Rectal smooth muscle tissue (tissue), 1 donor: ENCODE results near the gene SRCAP.
A peak's percentile ranks its signal among the peaks of the same experiment; 100 is the strongest.

Experiments
- H3K27ac ChIP-seq: one replicate; pipeline ENCODE4 v1.7.0; 2013; ENCODE audit warnings: low read depth, low read length, inconsistent platforms
- H3K27me3 ChIP-seq: one replicate; pipeline ENCODE4 v1.7.0; 2013; ENCODE audit warnings: low read length; ENCODE audit not compliant: control insufficient read depth, insufficient read depth
- H3K36me3 ChIP-seq: one replicate; pipeline ENCODE4 v1.7.0; 2013; ENCODE audit warnings: low read length; ENCODE audit not compliant: control insufficient read depth, insufficient read depth
- H3K4me1 ChIP-seq: one replicate; pipeline ENCODE4 v1.7.0; 2013; ENCODE audit warnings: low read length; ENCODE audit not compliant: control insufficient read depth, insufficient read depth
- H3K4me3 ChIP-seq: one replicate; pipeline ENCODE4 v1.7.0; 2013; ENCODE audit warnings: low read length
- H3K9ac ChIP-seq: one replicate; pipeline ENCODE4 v1.7.0; 2013; ENCODE audit warnings: low read length

The SRCAP gene

DNA sequence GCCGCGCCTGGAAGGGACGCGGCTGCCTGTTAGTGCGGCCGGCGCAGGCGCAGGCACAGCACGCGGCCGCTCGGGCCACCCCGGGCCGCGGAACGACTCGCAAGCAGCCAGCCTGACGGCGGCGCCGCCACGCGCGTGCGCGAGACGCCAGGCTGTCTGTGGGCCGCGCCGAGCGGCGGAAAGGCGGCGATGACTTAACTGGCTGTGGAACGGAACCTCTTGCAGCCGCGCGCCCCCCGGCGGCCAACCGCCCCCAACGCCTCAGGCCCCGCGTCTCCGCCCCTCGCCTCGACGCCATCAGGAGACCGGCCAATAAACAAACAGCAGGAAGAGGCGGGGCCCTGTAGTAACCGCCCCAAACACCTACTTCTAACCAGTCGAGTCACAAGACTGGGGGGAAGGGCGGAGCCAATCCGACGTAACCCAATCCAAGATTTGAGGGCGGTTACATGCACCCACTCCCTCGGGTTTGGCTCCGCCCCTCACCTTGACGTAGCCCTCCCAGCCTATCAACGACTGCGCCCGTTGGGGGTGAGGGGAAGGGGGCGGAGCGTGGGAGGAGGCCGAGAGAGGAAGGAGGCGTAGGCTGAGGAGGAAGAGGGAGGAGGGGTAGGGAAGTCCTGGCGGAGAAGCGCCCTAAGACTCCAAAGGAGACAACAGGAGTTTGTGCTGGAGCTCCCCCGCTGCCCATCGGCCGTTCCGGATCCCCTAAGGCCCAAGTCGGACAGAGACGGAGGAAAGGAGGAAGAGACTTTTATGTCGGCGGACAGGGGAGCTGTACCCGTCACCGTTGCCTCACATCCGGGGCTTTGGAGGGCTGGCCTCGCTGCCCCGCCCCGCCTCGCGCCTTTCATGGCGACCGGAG, 40.9 kb upstream of the SRCAP start, which contains the start of gene FBRS:
Gene FBRS (plus strand): TSS at position 566 of the 865 bp plus-strand sequence. CDS start 1,088 bp downstream, outside the sequence.
- H3K27me3 ChIP-seq, result no peaks in the 10 kb centered on the region
- peaks cover 21% of the 10 kb centered on the region for H3K4me1 ChIP-seq
- H3K27ac ChIP-seq, result peak within 1 kb of the TSS; percentile 98
- H3K4me3 ChIP-seq, result peak within 1 kb of the TSS; percentile 96
- H3K9ac ChIP-seq, result peak within 1 kb of the TSS; percentile 95
- H3K36me3 ChIP-seq, result peaks cover 42% of the 10 kb centered on the region

- H3K4me1 ChIP-seq, result peaks cover 21% of the 10 kb centered on the region
- H3K36me3 ChIP-seq, result peaks cover 48% of the 10 kb centered on the region
- peak overlapping the region; percentile 96 for H3K4me3 ChIP-seq
Measured at GRCh38 chr16:30658731-30659506, 40.1 kb upstream of the SRCAP start.

DNA sequence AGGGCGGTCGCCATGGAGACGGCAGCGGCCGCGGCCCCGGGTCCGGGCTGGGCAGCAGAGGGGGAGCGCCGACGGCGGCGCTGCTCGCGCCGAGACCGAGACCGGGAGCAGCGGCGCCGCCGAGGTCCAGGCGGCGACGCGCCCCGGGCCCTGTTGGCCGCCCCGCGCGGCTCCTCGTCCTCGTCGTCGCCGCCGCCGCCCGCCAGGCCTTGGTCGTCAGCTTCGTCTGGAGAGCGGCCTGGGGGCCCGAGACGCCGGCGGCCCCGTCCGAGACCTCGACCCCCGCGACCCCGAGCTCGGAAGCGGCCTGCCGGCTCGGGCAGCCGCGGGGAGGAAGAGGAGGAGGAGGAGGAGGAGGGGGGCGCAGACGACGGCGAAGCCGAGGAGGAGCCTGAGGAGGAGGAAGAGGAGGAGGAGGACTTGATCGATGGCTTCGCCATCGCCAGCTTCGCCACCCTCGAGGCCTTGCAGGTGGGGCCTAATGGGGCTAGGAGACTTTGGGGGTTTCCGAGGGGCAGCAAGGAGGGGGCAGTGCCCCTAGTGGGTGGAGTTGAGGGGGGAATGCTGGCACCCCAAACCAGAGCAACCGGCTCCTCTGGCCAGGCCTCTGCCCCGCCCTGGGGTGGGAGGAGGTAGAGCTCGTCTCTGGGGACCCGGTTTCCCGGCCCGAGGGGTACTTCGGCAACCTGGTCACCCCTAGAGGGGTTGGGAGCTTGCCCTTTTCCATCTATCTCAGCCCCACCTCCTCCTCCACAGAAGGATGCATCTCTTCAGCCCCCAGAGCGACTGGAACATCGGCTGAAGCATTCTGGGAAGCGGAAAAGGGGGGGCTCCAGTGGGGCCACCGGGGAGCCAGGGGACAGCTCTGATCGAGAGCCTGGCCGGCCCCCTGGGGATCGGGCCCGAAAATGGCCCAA, 39.2 kb upstream of the SRCAP start:
- Histone ChIP-seq H3K9ac (peak overlapping the region; percentile 95), H3K27ac (peak overlapping the region; percentile 98), H3K4me1 (peaks cover 21% of the 10 kb centered on the region), H3K36me3 (peaks cover 45% of the 10 kb centered on the region), H3K4me3 (peak overlapping the region; percentile 96), H3K27me3 (no peaks in the 10 kb centered on the region)

More at GRCh38 chr16:30658731-30659506, 40.1 kb upstream of the SRCAP start:
- no peaks in the 10 kb centered on the region for H3K27me3 ChIP-seq
- H3K27ac ChIP-seq, result peak overlapping the region; percentile 98
- peak overlapping the region; percentile 95 for H3K9ac ChIP-seq

GRCh38 chr16:30660424-30661261, 38.3 kb upstream of the SRCAP start:
- Histone ChIP-seq H3K4me3 (peak overlapping the region; percentile 96), H3K27me3 (no peaks in the 10 kb centered on the region), H3K36me3 (peaks cover 45% of the 10 kb centered on the region), H3K9ac (peak overlapping the region; percentile 57), H3K4me1 (peaks cover 21% of the 10 kb centered on the region), H3K27ac (peak overlapping the region; percentile 98)

GRCh38 chr16:30662449-30662848, 36.5 kb upstream of the SRCAP start:
- no peaks in the 10 kb centered on the region for H3K27me3 ChIP-seq
- H3K4me3 ChIP-seq, result no peak overlapping the region
- peaks cover 51% of the 10 kb centered on the region for H3K36me3 ChIP-seq
- H3K9ac ChIP-seq, result no peak overlapping the region
- peaks cover 16% of the 10 kb centered on the region for H3K4me1 ChIP-seq
- H3K27ac ChIP-seq, result no peak overlapping the region

DNA sequence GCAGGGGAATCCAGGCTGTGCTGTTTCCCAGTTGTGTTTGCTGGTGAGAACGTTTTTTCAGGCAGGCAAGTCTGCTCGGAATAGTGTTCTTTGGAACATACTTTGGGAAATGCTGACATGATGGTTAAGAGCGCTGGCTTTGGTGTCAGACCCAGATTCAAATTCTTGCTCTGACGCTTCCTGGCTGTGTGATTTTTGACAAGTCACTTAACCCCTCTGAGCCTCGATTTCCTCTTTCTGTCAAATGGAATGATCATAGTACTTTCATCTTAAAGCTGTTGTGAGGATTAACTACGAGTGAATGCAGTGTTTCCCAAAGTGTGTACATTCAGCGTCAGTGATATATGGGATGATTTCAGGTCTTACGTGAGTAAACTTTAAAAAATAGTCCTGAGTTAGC, 35.9 kb upstream of the SRCAP start:
- H3K4me1 ChIP-seq, result peaks cover 15% of the 10 kb centered on the region
- peaks cover 57% of the 10 kb centered on the region for H3K36me3 ChIP-seq

GRCh38 chr16:30663820-30664219, 35.2 kb upstream of the SRCAP start:
- Histone ChIP-seq H3K27ac (no peak overlapping the region), H3K36me3 (peaks cover 60% of the 10 kb centered on the region), H3K27me3 (no peaks in the 10 kb centered on the region), H3K4me3 (no peak overlapping the region), H3K4me1 (peaks cover 15% of the 10 kb centered on the region), H3K9ac (no peak overlapping the region)

More for the DNA sequence above, 35.9 kb upstream of the SRCAP start:
- Histone ChIP-seq H3K27ac (no peak overlapping the region), H3K27me3 (no peaks in the 10 kb centered on the region), H3K9ac (no peak overlapping the region), H3K4me3 (no peak overlapping the region)

DNA sequence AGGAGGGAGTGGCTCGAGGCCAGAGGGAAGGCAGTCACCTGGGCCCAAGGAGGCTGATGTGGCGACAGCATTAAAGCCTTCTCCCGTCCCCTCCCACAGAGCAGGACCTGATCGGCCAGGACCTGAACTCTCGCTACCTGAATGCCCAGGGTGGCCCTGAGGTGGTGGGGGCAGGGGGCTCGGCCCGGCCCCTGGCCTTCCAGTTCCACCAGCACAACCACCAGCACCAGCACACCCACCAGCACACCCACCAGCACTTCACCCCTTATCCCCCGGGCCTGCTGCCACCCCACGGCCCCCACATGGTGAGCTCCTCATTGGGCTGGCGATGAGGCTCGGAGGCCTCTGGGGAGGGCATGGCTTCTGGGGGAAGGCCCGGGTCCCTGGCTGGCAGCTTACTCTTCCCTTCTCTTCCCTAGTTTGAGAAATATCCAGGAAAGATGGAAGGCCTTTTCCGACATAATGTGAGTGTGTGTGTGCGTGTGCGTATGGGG, 34.3 kb upstream of the SRCAP start:
- Histone ChIP-seq H3K9ac (no peak overlapping the region), H3K27me3 (no peaks in the 10 kb centered on the region), H3K4me3 (no peak overlapping the region), H3K27ac (no peak overlapping the region), H3K36me3 (peaks cover 62% of the 10 kb centered on the region), H3K4me1 (peaks cover 15% of the 10 kb centered on the region)

- no peak overlapping the region for H3K9ac ChIP-seq
- peaks cover 65% of the 10 kb centered on the region for H3K36me3 ChIP-seq
- H3K4me3 ChIP-seq, result no peak overlapping the region
- H3K4me1 ChIP-seq, result peaks cover 14% of the 10 kb centered on the region
- H3K27me3 ChIP-seq, result no peaks in the 10 kb centered on the region
- no peak overlapping the region for H3K27ac ChIP-seq
Measured at GRCh38 chr16:30665155-30665829, 33.7 kb upstream of the SRCAP start.

DNA sequence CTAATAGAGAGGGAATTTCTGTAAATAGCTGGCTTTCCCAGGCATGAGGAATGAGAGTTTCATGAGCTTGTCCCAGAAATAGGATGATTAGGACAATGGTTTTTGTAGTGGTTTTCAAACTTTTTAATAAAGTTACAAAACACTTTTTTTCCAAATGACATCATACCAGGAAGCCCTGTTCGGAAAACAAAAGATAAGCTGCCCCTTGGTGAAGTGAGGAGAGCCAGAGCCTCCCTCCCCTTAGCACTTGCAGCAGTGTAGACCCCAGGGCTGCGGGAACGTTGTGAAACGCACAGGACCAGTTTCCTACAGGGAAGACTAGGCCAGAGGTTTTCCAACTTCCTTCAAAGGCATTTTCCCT, 33.2 kb upstream of the SRCAP start:
- no peak overlapping the region for H3K27ac ChIP-seq
- H3K9ac ChIP-seq, result no peak overlapping the region
- peaks cover 65% of the 10 kb centered on the region for H3K36me3 ChIP-seq
- H3K4me3 ChIP-seq, result no peak overlapping the region
- no peaks in the 10 kb centered on the region for H3K27me3 ChIP-seq
- H3K4me1 ChIP-seq, result peaks cover 9% of the 10 kb centered on the region

DNA sequence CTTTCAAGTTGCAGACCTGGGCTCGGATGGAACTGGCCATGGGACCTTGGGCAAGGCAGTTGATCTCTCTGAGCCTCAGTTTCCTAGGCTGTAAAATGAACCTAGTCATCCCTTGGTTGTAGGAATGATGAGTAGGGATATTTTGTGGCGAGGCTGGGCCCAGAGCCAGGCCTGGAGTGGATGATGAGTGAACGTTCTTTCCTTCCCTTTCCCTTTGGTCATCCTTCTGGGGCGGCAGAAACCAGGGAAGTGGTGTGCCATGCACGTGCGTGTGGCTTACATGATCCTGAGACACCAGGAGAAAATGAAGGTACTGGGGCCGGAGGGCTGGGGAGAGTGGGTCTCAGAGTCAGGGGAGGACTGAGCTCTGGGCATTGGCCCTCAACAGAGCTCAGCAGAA, 32.3 kb upstream of the SRCAP start:
- Histone ChIP-seq H3K4me3 (no peak overlapping the region), H3K9ac (no peak overlapping the region), H3K4me1 (peaks cover under 1% of the 10 kb centered on the region), H3K36me3 (peaks cover 62% of the 10 kb centered on the region), H3K27me3 (no peaks in the 10 kb centered on the region), H3K27ac (no peak overlapping the region)
